Panc1 (cell line): ENCODE measurements around the gene PAK6. TPM values are rescaled to one million over a fixed set of nuclear protein-coding genes. Genes with fewer than 3 reads are reported as not detected.

Experiments used
- ATAC-seq: fragments of 200-7000 bp; cut with Tn5 transposase; 2 replicates; pipeline ENCODE4 v1.9.1; 2020; ENCODE audit warnings: mild to moderate bottlenecking, moderate library complexity
- BruUV-seq: library from RNA; stranded (reverse); fragments of 400-500 nt; replicated peaks from 2 replicates; lab custom pipeline; 2021; lab: Mats Ljungman, UMichigan
- CTCF ChIA-PET: fragments of 300-600 bp; sonication (Branson Sonifier 250); formaldehyde crosslinking; loops from one replicate; lab custom pipeline; 2022; ENCODE audit warnings: antibody characterized with exemption; lab: Charles Lee
- POLR2A ChIA-PET: fragments of 300-600 bp; sonication (Branson Sonifier 250); formaldehyde crosslinking; loops from one replicate; lab custom pipeline; 2022; ENCODE audit warnings: antibody characterized with exemption; lab: Charles Lee
- DNase-seq: peaks from one replicate; pipeline ENCODE4 v3.0.0-alpha.2; 2010; ENCODE audit warnings: low read depth, low spot score
- H3K27ac ChIP-seq: 2 replicates; pipeline ENCODE4 v1.5.1; 2011; ENCODE audit warnings: mild to moderate bottlenecking, low read length, inconsistent platforms
- H3K27me3 ChIP-seq: fragments of 200-500 bp; sonication (Bioruptor generic); 2 replicates; pipeline ENCODE4 v1.6.0; 2014; ENCODE audit warnings: low read length, inconsistent platforms; ENCODE audit not compliant: control insufficient read depth, insufficient read depth
- H3K36me3 ChIP-seq: fragments of 200-500 bp; sonication (Bioruptor generic); 2 replicates; pipeline ENCODE4 v1.5.1; 2014; ENCODE audit warnings: inconsistent platforms, mild to moderate bottlenecking, low read length, moderate library complexity; ENCODE audit not compliant: control insufficient read depth, insufficient read depth
- H3K4me1 ChIP-seq: 2 replicates; pipeline ENCODE4 v1.5.1; 2011; ENCODE audit warnings: inconsistent platforms, mild to moderate bottlenecking, low read length, moderate library complexity; ENCODE audit not compliant: control insufficient read depth, insufficient read depth
- H3K4me3 ChIP-seq, 2 experiments: 2 replicates each; pipeline ENCODE4 v1.5.1; 2011 to 2012; ENCODE audit warnings: low read depth in 2 of 2, low read length in 2 of 2, mild to moderate bottlenecking in 2 of 2, inconsistent platforms in 1 of 2, moderate library complexity in 1 of 2
- H3K9me3 ChIP-seq: fragments of 200-500 bp; sonication (Bioruptor generic); 2 replicates; pipeline ENCODE4 v1.5.1; 2014; ENCODE audit warnings: low read depth, mild to moderate bottlenecking, inconsistent platforms, low read length, moderate library complexity; ENCODE audit not compliant: control insufficient read depth, insufficient read depth
- CTCF ChIP-seq: fragments of 450-650 bp; IDR thresholded peaks from 2 replicates; pipeline ENCODE4 v1.5.1; 2017; ENCODE audit warnings: mild to moderate bottlenecking
- POLR2AphosphoS5 ChIP-seq: IDR thresholded peaks from 2 replicates; pipeline ENCODE4 v1.6.1; 2012; ENCODE audit warnings: mild to moderate bottlenecking, low read depth, low read length, moderate library complexity
- REST ChIP-seq, 2 experiments: IDR thresholded peaks; 2 replicates each; pipeline ENCODE4 v1.6.1; 2011 to 2012; ENCODE audit warnings: low read depth in 2 of 2, control low read depth in 1 of 2, low read length in 1 of 2, mild to moderate bottlenecking in 1 of 2, moderate library complexity in 1 of 2; ENCODE audit not compliant: insufficient read depth in 1 of 2
- SIN3A ChIP-seq: IDR thresholded peaks from 2 replicates; pipeline ENCODE4 v1.6.1; 2012; ENCODE audit warnings: low read depth, mild to moderate bottlenecking, low read length, moderate library complexity, borderline replicate concordance; ENCODE audit not compliant: insufficient read depth
- TCF7L2 ChIP-seq: IDR thresholded peaks from 2 replicates; pipeline ENCODE4 v1.6.1; 2011; ENCODE audit warnings: mild to moderate bottlenecking, low read depth, low read length, inconsistent platforms
- in situ Hi-C: cut with HindIII; loops from 2 replicates; pipeline ENCODE4 v1.10.0; 2016; ENCODE audit warnings: low sequenced_read_pairs, low pct_unique_long_range_greater_than_20kb
- intact Hi-C: fragments of 100-400 bp; cut with micrococcal nuclease; formaldehyde crosslinking; loops from one replicate; pipeline ENCODE4 v1.10.0; 2022; ENCODE audit not compliant: unreplicated experiment
- total RNA-seq: library from RNA; stranded (reverse); gene quantifications from one replicate; pipeline ENCODE4 v1.2.1, GENCODE V29; 2021; ENCODE audit not compliant: unreplicated experiment

Gene PAK6
- total RNA-seq, 1 experiment from 2014 or later, result 6.3 TPM

GRCh38 chr15:40234783-40235182 lies 4.1 kb upstream of the PAK6 start:
- intact Hi-C loops (no loop called here), in situ Hi-C loops (no loop called here)
- Histone ChIP-seq H3K27ac (no peak overlapping the region), H3K4me1 (peaks cover 11% of the 10 kb centered on the region), H3K4me3 (no peak overlapping the region), H3K9me3 (no peaks in the 10 kb centered on the region), H3K27me3 (no peaks in the 10 kb centered on the region), H3K36me3 (peaks cover under 1% of the 10 kb centered on the region; the same call in 1 of the 2 replicates)
- ATAC-seq (no peak), DNase-seq (no peak)
- ChIA-PET POLR2A (no interaction called here), CTCF (no interaction called here)
- TF ChIP-seq REST (IDR thresholded peaks at IDR 0.05; ENCODE audit: insufficient read depth in 1 of 2, low read depth in 2 of 2, low read length in 1 of 2) (no peak), CTCF (no peak), SIN3A (no peak), TCF7L2 (no peak)
- BruUV-seq, result no TSS peak

- ChIA-PET CTCF (no interaction called here), POLR2A (no interaction called here)
- intact Hi-C loops, result no loop called here
- H3K9me3 ChIP-seq, result no peaks in the 10 kb centered on the region
- no peak for ATAC-seq
- no peaks in the 10 kb centered on the region for H3K27me3 ChIP-seq
- in situ Hi-C loops, result no loop called here
- DNase-seq, result no peak
- peaks cover 16% of the 10 kb centered on the region for H3K4me1 ChIP-seq
- no peak overlapping the region for H3K4me3 ChIP-seq
- no TSS peak for BruUV-seq
- no peak overlapping the region for H3K27ac ChIP-seq
- TF ChIP-seq CTCF, result no peak
- TF ChIP-seq POLR2AphosphoS5, result no peak
- TF ChIP-seq REST (IDR thresholded peaks at IDR 0.05; ENCODE audit: insufficient read depth in 1 of 2, low read depth in 2 of 2, low read length in 1 of 2), result no peak
- TF ChIP-seq TCF7L2, result no peak
- TF ChIP-seq SIN3A, result no peak
- H3K36me3 ChIP-seq, result no peaks in the 10 kb centered on the region
Observed at GRCh38 chr15:40235201-40235885, 3.5 kb upstream of the PAK6 start.
